Vagina (tissue), 2 donors: Measurements from ENCODE around the gene ICOS. TPM values are rescaled to one million over a fixed set of nuclear protein-coding genes. Genes with fewer than 3 reads are reported as not detected.
"Not testable (repeated sequence)": the region's sequence is repeated elsewhere in the genome, so short reads cannot be mapped to it uniquely, and the experiment has no call there.

ENCODE experiments used
- DNase-seq, 2 donors: peaks; one replicate each; pipeline ENCODE4 v3.0.0-alpha.2; 2017; ENCODE audit errors: extremely low spot score in 2 of 2
- H3K27ac ChIP-seq: fragments of 200-600 bp; sonication (generic); one replicate; pipeline ENCODE4 v1.5.1; 2019
- H3K27me3 ChIP-seq: fragments of 200-600 bp; sonication (generic); one replicate; pipeline ENCODE4 v1.5.1; 2019
- H3K36me3 ChIP-seq, 2 donors: fragments of 200-600 bp; sonication (generic); one replicate each; pipeline ENCODE4 v1.5.1; 2017 to 2019
- H3K4me1 ChIP-seq: fragments of 200-600 bp; sonication (generic); one replicate; pipeline ENCODE4 v1.5.1; 2019
- H3K4me3 ChIP-seq, 2 donors: fragments of 200-600 bp; sonication (generic); 1 replicate in 1 of 2; 2 replicates in 1 of 2; pipeline ENCODE4 v1.5.1; 2016 to 2019
- H3K9me3 ChIP-seq: fragments of 200-600 bp; sonication (generic); one replicate; pipeline ENCODE4 v1.5.1; 2019
- CTCF ChIP-seq, 3 experiments: fragments of 450-650 bp in 2 of 3; fragments of 200-600 bp in 1 of 3; sonication (generic) in 1 of 3; IDR thresholded peaks; one replicate each; pipeline ENCODE4 v1.5.1; 2017 to 2019; ENCODE audit warnings: antibody characterized with exemption in 3 of 3, mild to moderate bottlenecking in 2 of 3, moderate library complexity in 2 of 3
- POLR2A ChIP-seq, 2 donors: fragments of 450-650 bp; IDR thresholded peaks; one replicate each; pipeline ENCODE4 v1.6.1; 2017; ENCODE audit warnings: antibody characterized with exemption in 2 of 2, mild to moderate bottlenecking in 2 of 2, moderate library complexity in 2 of 2
- POLR2AphosphoS5 ChIP-seq, 2 donors: sonication (generic); formaldehyde crosslinking; IDR thresholded peaks; one replicate each; pipeline ENCODE4 v1.9.0; 2017; ENCODE audit warnings: antibody characterized with exemption in 2 of 2, mild to moderate bottlenecking in 2 of 2, low read depth in 1 of 2; ENCODE audit not compliant: insufficient read depth in 1 of 2
- intact Hi-C: fragments of 100-400 bp; cut with DNase I; formaldehyde crosslinking; loops from one replicate; pipeline ENCODE4 v1.15.1; 2023
- total RNA-seq: library from RNA; depleted of rRNA; stranded (reverse); fragments of >200 nt; gene quantifications from one replicate; pipeline ENCODE4 v1.2.3, GENCODE V29; 2016

ICOS gene
- total RNA-seq, 1 donor from 2014 or later, result 1.7 TPM

GRCh38 chr2:203983064-203983715, 46.6 kb downstream of the ICOS start:
- Histone ChIP-seq H3K9me3 (no peaks in the 10 kb centered on the region), H3K4me3 (no peak overlapping the region), H3K36me3 (no peaks in the 10 kb centered on the region), H3K27me3 (no peaks in the 10 kb centered on the region), H3K27ac (no peak overlapping the region), H3K4me1 (no peaks in the 10 kb centered on the region)
- DNase-seq, result no peak
- TF ChIP-seq POLR2A (IDR thresholded peaks at IDR 0.05) (no peak), CTCF (IDR thresholded peaks at IDR 0.05) (no peak), POLR2AphosphoS5 (IDR thresholded peaks at IDR 0.05; ENCODE audit: insufficient read depth in 1 of 2, low read depth in 1 of 2) (no peak)
- intact Hi-C loops, result no loop called here

- H3K27ac ChIP-seq, H3K27me3 ChIP-seq, H3K4me3 ChIP-seq, H3K4me1 ChIP-seq, DNase-seq, intact Hi-C loops, H3K36me3 ChIP-seq, H3K9me3 ChIP-seq: not testable (repeated sequence)
These were observed 49.4 kb downstream of the ICOS start for GRCh38 chr2:203985978-203986377.

- no peaks in the 10 kb centered on the region for H3K9me3 ChIP-seq
- H3K36me3 ChIP-seq, result no peaks in the 10 kb centered on the region
These were observed 51.4 kb downstream of the ICOS start for GRCh38 chr2:203987959-203988358.

GRCh38 chr2:203988500-203989260, 52.1 kb downstream of the ICOS start:
- peak in 1 of 2 donors; percentile 7 for DNase-seq
- no peak overlapping the region for H3K27ac ChIP-seq
- H3K27me3 ChIP-seq, result no peaks in the 10 kb centered on the region
- intact Hi-C loops, result no loop called here
- no peak for TF ChIP-seq POLR2AphosphoS5 (IDR thresholded peaks at IDR 0.05; ENCODE audit: insufficient read depth in 1 of 2, low read depth in 1 of 2)
- TF ChIP-seq POLR2A (IDR thresholded peaks at IDR 0.05), result no peak
- TF ChIP-seq CTCF (IDR thresholded peaks at IDR 0.05), result no peak
- H3K9me3 ChIP-seq, result no peaks in the 10 kb centered on the region
- H3K4me3 ChIP-seq, result no peak overlapping the region
- no peaks in the 10 kb centered on the region for H3K36me3 ChIP-seq
- H3K4me1 ChIP-seq, result no peaks in the 10 kb centered on the region

More at GRCh38 chr2:203987959-203988358, 51.4 kb downstream of the ICOS start:
- intact Hi-C loops, result no loop called here
- no peak for TF ChIP-seq POLR2A (IDR thresholded peaks at IDR 0.05)
- Histone ChIP-seq H3K4me1 (no peaks in the 10 kb centered on the region), H3K27ac (no peak overlapping the region), H3K27me3 (no peaks in the 10 kb centered on the region), H3K4me3 (no peak overlapping the region)
- no peak for DNase-seq

- Histone ChIP-seq H3K4me1 (no peaks in the 10 kb centered on the region), H3K27ac (no peak overlapping the region), H3K36me3 (no peaks in the 10 kb centered on the region), H3K4me3 (no peak overlapping the region), H3K27me3 (no peaks in the 10 kb centered on the region), H3K9me3 (no peaks in the 10 kb centered on the region)
- no peak for DNase-seq
- TF ChIP-seq POLR2AphosphoS5 (IDR thresholded peaks at IDR 0.05; ENCODE audit: insufficient read depth in 1 of 2, low read depth in 1 of 2) (no peak), CTCF (IDR thresholded peaks at IDR 0.05) (no peak), POLR2A (IDR thresholded peaks at IDR 0.05) (no peak)
- intact Hi-C loops, result no loop called here
These were observed 53.0 kb downstream of the ICOS start for GRCh38 chr2:203989521-203989920.

- no peak for DNase-seq
- H3K9me3 ChIP-seq, result no peaks in the 10 kb centered on the region
- no peaks in the 10 kb centered on the region for H3K4me1 ChIP-seq
- no peak overlapping the region for H3K4me3 ChIP-seq
- intact Hi-C loops, result no loop called here
- no peaks in the 10 kb centered on the region for H3K27me3 ChIP-seq
- TF ChIP-seq POLR2A (IDR thresholded peaks at IDR 0.05) (no peak), POLR2AphosphoS5 (IDR thresholded peaks at IDR 0.05; ENCODE audit: insufficient read depth in 1 of 2, low read depth in 1 of 2) (no peak), CTCF (IDR thresholded peaks at IDR 0.05) (no peak)
- no peaks in the 10 kb centered on the region for H3K36me3 ChIP-seq
- no peak overlapping the region for H3K27ac ChIP-seq
These were observed 55.9 kb downstream of the ICOS start for GRCh38 chr2:203992509-203992908.
